HG03565 (cell line): ENCODE results near the gene SERAC1.

Experiments
- ATAC-seq: cut with Tn5 transposase; IDR thresholded peaks from one replicate; pipeline ENCODE4 v1.9.1; 2021; ENCODE audit warnings: mild to moderate bottlenecking, moderate library complexity; ENCODE audit not compliant: unreplicated experiment

SERAC1 gene

DNA sequence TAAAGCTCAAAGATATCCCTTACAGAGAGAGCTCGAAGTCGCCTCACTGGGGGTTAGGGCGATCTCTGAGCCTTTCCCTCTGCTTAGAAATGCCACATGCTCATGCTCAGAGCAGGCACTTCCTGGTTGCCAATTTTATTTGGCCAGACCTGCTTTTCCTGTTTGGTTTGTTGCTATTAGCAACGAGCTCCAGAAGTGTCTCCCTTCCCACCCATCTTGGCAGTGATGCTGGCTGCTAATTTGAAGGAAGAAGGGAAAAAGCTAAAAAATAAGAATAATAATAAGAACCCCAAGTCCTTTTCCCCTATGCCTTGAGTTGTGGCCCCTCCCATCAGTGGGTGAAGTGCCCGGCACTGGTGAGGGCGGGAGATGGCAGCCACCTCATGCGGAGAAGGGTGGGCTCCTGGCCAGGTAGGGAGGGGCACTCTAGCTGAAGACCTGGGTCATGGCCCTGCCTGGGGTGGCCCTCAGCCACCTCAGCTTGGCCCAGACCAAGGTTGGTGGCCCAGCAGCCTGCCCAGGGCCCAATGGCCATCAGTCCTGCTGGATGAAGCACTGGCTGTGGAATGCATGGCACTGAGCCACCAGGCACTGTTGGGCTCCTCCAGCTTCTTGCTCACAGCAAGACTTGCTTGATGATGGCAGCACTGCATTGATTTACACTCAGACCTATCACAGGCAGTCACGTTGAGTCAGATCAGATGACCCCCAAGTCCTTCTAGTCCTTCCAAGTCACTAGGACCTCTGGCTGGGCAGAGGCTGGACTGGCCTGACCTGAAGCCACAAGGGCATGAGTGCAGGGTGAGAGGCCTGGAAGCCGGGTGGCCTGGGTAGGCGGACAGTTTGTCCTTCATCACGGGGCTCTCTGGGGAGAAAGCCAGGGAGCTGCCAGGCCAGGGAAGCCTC lies 107.4 kb downstream of the SERAC1 start:
- no peak for ATAC-seq
